GM12878 (cell line): ENCODE measurements around the gene LAMA4. TPM values are rescaled to one million over a fixed set of nuclear protein-coding genes. Genes with fewer than 3 reads are reported as not detected.

ENCODE experiments used
- ATAC-seq: fragments of 200-7000 bp; cut with Tn5 transposase; 3 replicates; pipeline ENCODE4 v1.9.1; 2020; ENCODE audit warnings: mild to moderate bottlenecking, moderate library complexity
- BruUV-seq: library from RNA; stranded (reverse); fragments of 400-500 nt; replicated peaks from 2 replicates; lab custom pipeline; 2021; lab: Mats Ljungman, UMichigan
- CTCF ChIA-PET: fragments of 300-600 bp; sonication (Branson Sonifier 250); formaldehyde crosslinking; extraction: SDS; loops from one replicate; lab custom pipeline; 2021; ENCODE audit warnings: inconsistent platforms; lab: Yijun Ruan, JAX
- POLR2A ChIA-PET: fragments of 350-600 bp; formaldehyde crosslinking; extraction: SDS; loops from one replicate; lab custom pipeline; 2021; ENCODE audit warnings: inconsistent platforms; lab: Charles Lee
- RAD21 ChIA-PET: fragments of 300-600 bp; sonication (Branson Sonifier 250); formaldehyde crosslinking; loops from one replicate; lab custom pipeline; 2023; ENCODE audit warnings: antibody characterized with exemption; ENCODE audit not compliant: unreplicated experiment; lab: Charles Lee
- SMC1A ChIA-PET: fragments of 300-600 bp; sonication (Branson Sonifier 250); formaldehyde crosslinking; loops from one replicate; lab custom pipeline; 2023; ENCODE audit not compliant: unreplicated experiment, uncharacterized antibody; lab: Charles Lee
- DNase-seq: peaks from one replicate; pipeline ENCODE4 v3.0.0-alpha.2; 2011; ENCODE audit warnings: low read depth, low spot score
- FAIRE-seq: peaks from 3 replicates; lab custom pipeline; 2011; peaks lifted over from hg19 to GRCh38; lab: Jason Lieb, UNC
- H2AFZ ChIP-seq: 2 replicates; pipeline ENCODE4 v1.6.0; 2011; ENCODE audit warnings: low read depth, low read length, control low read depth; ENCODE audit not compliant: control insufficient read depth
- H3K27ac ChIP-seq: 2 replicates; pipeline ENCODE4 v1.5.1; 2011; ENCODE audit warnings: control low read depth; ENCODE audit not compliant: control insufficient read depth, insufficient read depth
- H3K27me3 ChIP-seq, 2 experiments: replicated peaks in 1 of 2; 2 replicates each; pipeline versions ENCODE4 v1.6.0 to v1.6.1; 2011; ENCODE audit warnings: low read length in 1 of 2; ENCODE audit not compliant: control insufficient read depth in 2 of 2, insufficient read depth in 2 of 2
- H3K36me3 ChIP-seq, 2 experiments: 2 replicates each; pipeline ENCODE4 v1.5.1; 2011; ENCODE audit warnings: low read length in 1 of 2; ENCODE audit not compliant: control insufficient read depth in 2 of 2, insufficient read depth in 2 of 2
- H3K4me1 ChIP-seq: 2 replicates; pipeline ENCODE4 v1.6.1; 2011; ENCODE audit warnings: mild to moderate bottlenecking, low read length, moderate library complexity, mixed read lengths; ENCODE audit not compliant: control insufficient read depth, insufficient read depth
- H3K4me2 ChIP-seq: 2 replicates; pipeline ENCODE4 v1.6.0; 2011; ENCODE audit warnings: control low read depth; ENCODE audit not compliant: control insufficient read depth, insufficient read depth
- H3K4me3 ChIP-seq: fragments of 200-600 bp; sonication (generic); 2 replicates; pipeline ENCODE4 v1.5.1; 2016
- H3K79me2 ChIP-seq: 2 replicates; pipeline ENCODE4 v1.6.0; 2011; ENCODE audit warnings: low read length; ENCODE audit not compliant: control insufficient read depth, insufficient read depth
- H3K9ac ChIP-seq: 2 replicates; pipeline ENCODE4 v1.8.0; 2011; ENCODE audit warnings: low read length, control low read depth, mixed read lengths; ENCODE audit not compliant: control insufficient read depth, insufficient read depth
- H3K9me3 ChIP-seq: replicated peaks from 3 replicates; pipeline ENCODE4 v1.5.1; 2011; ENCODE audit warnings: mild to moderate bottlenecking, low read length; ENCODE audit not compliant: control insufficient read depth, insufficient read depth
- H4K20me1 ChIP-seq: 2 replicates; pipeline ENCODE4 v1.6.0; 2011; ENCODE audit not compliant: control insufficient read depth, insufficient read depth
- ATF7 ChIP-seq: fragments of 450-650 bp; IDR thresholded peaks from 2 replicates; pipeline ENCODE4 v1.6.1; 2016; ENCODE audit warnings: low read depth, mild to moderate bottlenecking
- CEBPZ ChIP-seq: fragments of 150-350 bp; IDR thresholded peaks from 2 replicates; pipeline ENCODE4 v1.6.1; 2016; ENCODE audit warnings: low read depth, low read length
- EZH2 ChIP-seq: IDR thresholded peaks from 2 replicates; pipeline ENCODE4 v1.6.1; 2012; ENCODE audit warnings: low read depth, mild to moderate bottlenecking, control low read depth, inconsistent platforms, low read length, borderline replicate concordance; ENCODE audit not compliant: control insufficient read depth
- MXI1 ChIP-seq: fragments of 150-350 bp; IDR thresholded peaks from 2 replicates; pipeline ENCODE4 v1.6.1; 2011; ENCODE audit warnings: low read depth, mild to moderate bottlenecking, inconsistent platforms, low read length, improper control_type of control experiment
- NFYA ChIP-seq: IDR thresholded peaks from 2 replicates; pipeline ENCODE4 v1.6.1; 2011; ENCODE audit warnings: low read depth, mild to moderate bottlenecking, low read length, improper control_type of control experiment, borderline replicate concordance
- POLR2AphosphoS2 ChIP-seq: IDR thresholded peaks from 2 replicates; pipeline ENCODE4 v1.6.1; 2011; ENCODE audit warnings: low read depth, mild to moderate bottlenecking, low read length, improper control_type of control experiment, moderate library complexity
- SMAD1 ChIP-seq: fragments of 450-650 bp; IDR thresholded peaks from 2 replicates; pipeline ENCODE4 v1.6.1; 2018; ENCODE audit warnings: mild to moderate bottlenecking, low read depth; ENCODE audit not compliant: partially characterized antibody
- USF1 ChIP-seq: IDR thresholded peaks from 2 replicates; pipeline ENCODE4 v1.6.1; 2011; ENCODE audit warnings: borderline replicate concordance, low read depth, mild to moderate bottlenecking, moderate library complexity, mixed read lengths, low read length; ENCODE audit not compliant: insufficient read depth; ENCODE audit errors: extremely low read length
- ZBTB33 ChIP-seq: fragments of 450-650 bp; IDR thresholded peaks from 2 replicates; pipeline ENCODE4 v1.6.1; 2017; ENCODE audit warnings: mild to moderate bottlenecking
- WGBS: methylation state at CpG from one replicate; pipeline ENCODE4 v1.1.6; 2016; ENCODE audit warnings: low lambda C conversion rate; ENCODE audit not compliant: insufficient replicate concordance, insufficient coverage; ENCODE audit errors: missing lambda C conversion rate; 5-methylcytosine and 5-hydroxymethylcytosine counted together
- in situ Hi-C: fragments of 300-500 bp; cut with MboI; formaldehyde crosslinking; loops from 9 replicates; pipeline ENCODE4 v1.14.3; 2018; ENCODE audit warnings: mixed read lengths
- intact Hi-C: fragments of 100-400 bp; cut with micrococcal nuclease; formaldehyde crosslinking; loops from one replicate; pipeline ENCODE4 v1.14.2; 2022; ENCODE audit not compliant: unreplicated experiment
- polyA plus RNA-seq, 11 experiments: library from polyadenylated mRNA; depleted of rRNA in 4 of 11; unstranded in 6 of 11; stranded (reverse) in 5 of 11; fragments of >200 nt; fragmentation: Nextera tagmentation in 4 of 11; fragmentation: Illumina TruSeq in 1 of 11; extraction: Ambion mirVana in 4 of 11; extraction: Trizol in 1 of 11; gene quantifications; 1 replicate in 1 of 11; 2 replicates in 10 of 11; pipeline versions ENCODE4 v1.2.1 to v1.2.3, GENCODE V29; 2011 to 2016; ENCODE audit warnings: inconsistent platforms in 2 of 11, missing spikeins in 2 of 11, low read depth in 1 of 11
- total RNA-seq, 4 experiments: library from RNA; depleted of rRNA in 3 of 4; stranded (reverse); fragments of >200 nt in 3 of 4; fragmentation: Illumina TruSeq in 1 of 4; extraction: Trizol in 1 of 4; gene quantifications; 2 replicates each; pipeline versions ENCODE4 v1.2.1 to v1.2.3, GENCODE V29; 2013 to 2021

The LAMA4 gene
- total and polyA plus RNA-seq, 10 of the 15 experiments (the other 5 are each of a cell fraction or from before 2014, with no cell fraction given), result 0.11 to 0.21 (median 0.14) TPM; not detected in 7

GRCh38 chr6:112237595-112237994 is 16.8 kb downstream of the LAMA4 start (continued):
- TF ChIP-seq ZBTB33 (no peak), ATF7 (no peak)

- RAD21 ChIA-PET, result interaction anchor here (1.2 kb wide), 1 partner anchor 74 kb away, joined by 3 read pairs; no protein-coding TSS in a partner anchor
- H3K27ac ChIP-seq, result no peak overlapping the region
- CTCF ChIA-PET, result interaction anchor here (0.7 to 2.2 kb wide), 3 partner anchors 10 to 74 kb away, joined by 3 to 9 read pairs (median 4); no protein-coding TSS in a partner anchor
- no peak overlapping the region for H3K9ac ChIP-seq
- SMC1A ChIA-PET, result interaction anchor here (1.2 to 1.3 kb wide), 2 partner anchors 10 to 24 kb away, joined by 3 to 4 read pairs; no protein-coding TSS in a partner anchor
- intact Hi-C loops (no loop called here), in situ Hi-C loops (no loop called here)
- no peak for TF ChIP-seq MXI1
- no peak for TF ChIP-seq POLR2AphosphoS2
- TF ChIP-seq SMAD1, result no peak
- TF ChIP-seq USF1, result no peak
- TF ChIP-seq NFYA, result no peak
- no peak for TF ChIP-seq CEBPZ
- TF ChIP-seq EZH2, result no peak
- no peak for TF ChIP-seq ATF7
- TF ChIP-seq, all 136 proteins: peak for 0
- Histone ChIP-seq H3K4me1 (no peaks in the 10 kb centered on the region), H4K20me1 (no peaks in the 10 kb centered on the region), H3K27me3 (no peaks in the 10 kb centered on the region; a peak in 2 of 4 replicates), H3K9me3 (no peaks in the 10 kb centered on the region), H3K79me2 (no peaks in the 10 kb centered on the region), H3K4me3 (no peak overlapping the region), H3K36me3 (no peaks in the 10 kb centered on the region), H2AFZ (no peak overlapping the region), H3K4me2 (no peak overlapping the region)
- FAIRE-seq (no peak), DNase-seq (no peak), ATAC-seq (no peak)
- BruUV-seq, result no TSS peak
- 3% methylated on average over 4 of the region's 4 CpGs for WGBS
- POLR2A ChIA-PET, result no interaction called here
Observed at GRCh38 chr6:112237066-112237465, 17.3 kb downstream of the LAMA4 start.
